AG08395 (cell line): Measurements from ENCODE around the gene TMEM132A.
A peak's percentile ranks its signal among the peaks of the same experiment; 100 is the strongest.
"Not testable (repeated sequence)": the region's sequence is repeated elsewhere in the genome, so short reads cannot be mapped to it uniquely, and the experiment has no call there.

Experiments used
- DNase-seq: peaks from one replicate; pipeline ENCODE4 v3.0.0; 2012; ENCODE audit warnings: mixed read lengths, low spot score

TMEM132A gene

GRCh38 chr11:60964801-60965200, 40.5 kb downstream of the TMEM132A start:
- no peak for DNase-seq

DNA sequence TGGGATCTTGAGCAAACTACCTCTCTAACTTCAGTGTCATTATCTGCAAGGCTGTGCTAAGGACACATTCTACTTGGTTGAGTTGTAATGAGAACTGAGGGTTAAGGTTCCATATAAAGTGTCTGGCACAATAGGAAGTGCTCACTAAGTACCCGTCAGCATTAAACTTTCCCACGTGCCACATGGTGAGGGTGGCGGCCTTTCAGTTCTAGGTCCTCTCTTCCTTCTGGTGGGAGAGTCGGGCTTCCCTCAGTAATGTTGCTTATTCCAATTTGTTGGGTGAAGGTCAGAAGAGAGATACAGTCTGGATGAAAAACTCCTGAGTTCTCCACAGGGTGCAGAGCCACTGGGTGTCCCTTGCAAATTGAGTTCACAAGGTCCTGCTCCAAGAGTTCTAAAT, 42.6 kb downstream of the TMEM132A start:
- no peak for DNase-seq

- DNase-seq, result no peak
These were observed 44.0 kb downstream of the TMEM132A start for GRCh38 chr11:60968223-60968622.

GRCh38 chr11:60970369-60970774, 46.1 kb downstream of the TMEM132A start:
- DNase-seq, result peak; percentile 71

DNA sequence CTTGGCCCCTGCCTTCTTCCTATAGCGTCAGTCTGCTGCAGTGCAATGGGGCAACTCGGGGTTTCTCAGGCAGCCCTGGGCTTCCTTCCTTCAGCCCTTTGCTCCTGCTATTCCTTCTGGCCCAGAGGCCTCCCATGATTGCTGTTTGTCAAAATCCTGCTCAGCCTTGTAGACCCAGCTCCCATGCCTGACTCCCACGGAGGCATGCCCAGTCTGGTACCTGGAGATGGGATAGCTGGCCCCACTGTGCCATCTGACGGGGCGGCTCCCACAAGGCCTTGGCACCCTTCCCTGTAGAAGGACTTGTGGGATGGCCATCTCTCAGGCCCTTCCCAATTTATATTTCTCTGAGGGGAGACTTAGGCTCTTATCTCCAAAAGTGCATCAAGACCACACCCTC, 46.6 kb downstream of the TMEM132A start:
- DNase-seq, result no peak

DNA sequence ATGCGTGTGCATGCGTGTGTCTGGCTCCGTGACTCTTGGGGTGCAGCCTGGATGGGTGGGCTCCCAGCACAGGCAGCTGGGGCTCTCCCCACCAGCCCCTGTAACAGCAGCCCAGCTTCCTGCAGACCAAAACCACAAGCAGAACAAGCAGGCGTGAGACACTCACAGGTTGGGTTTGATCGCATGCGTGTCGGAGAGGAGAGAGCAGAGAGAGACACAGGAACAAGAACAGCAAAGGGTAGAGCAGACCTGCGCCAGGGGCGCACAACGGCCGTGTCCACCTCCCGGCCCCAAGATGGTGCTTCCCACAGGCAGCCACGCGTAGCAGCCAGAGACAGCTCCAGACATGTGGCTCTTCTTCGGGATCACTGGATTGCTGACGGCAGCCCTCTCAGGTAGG, 47.3 kb downstream of the TMEM132A start, which contains the start of gene CD6:
TSS of gene CD6 (plus strand) at position 161 of the 400 bp plus-strand sequence. CDS start at position 347, 186 bp downstream.
- no peak for DNase-seq

GRCh38 chr11:60972182-60973030, 48.1 kb downstream of the TMEM132A start:
- DNase-seq, result no peak

GRCh38 chr11:60973699-60974098, 49.4 kb downstream of the TMEM132A start:
- DNase-seq, result no peak

DNA sequence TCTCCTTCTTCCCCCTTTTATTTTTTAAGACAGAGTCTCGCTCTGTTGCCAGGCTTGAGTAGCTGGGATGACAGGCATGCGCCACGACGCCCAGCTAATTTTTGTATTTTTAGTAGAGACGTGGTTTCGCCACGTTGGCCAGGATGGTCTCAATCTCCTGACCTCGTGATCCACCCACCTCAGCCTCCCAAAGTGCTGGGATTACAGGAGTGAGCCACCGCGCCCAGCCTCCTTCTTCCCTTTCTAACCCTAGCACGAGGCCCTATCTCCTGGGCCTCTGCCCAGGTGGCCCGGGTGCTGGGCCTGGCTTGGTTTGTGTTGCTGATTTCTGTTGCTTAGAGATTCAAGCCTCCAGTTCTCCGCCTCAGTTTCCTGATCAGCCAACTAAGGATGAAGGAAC, 50.1 kb downstream of the TMEM132A start:
- not testable (repeated sequence) for DNase-seq

GRCh38 chr11:60974726-60975125, 50.5 kb downstream of the TMEM132A start:
- DNase-seq, result no peak

- no peak for DNase-seq
These were observed 53.0 kb downstream of the TMEM132A start for GRCh38 chr11:60977224-60977623.

- no peak for DNase-seq
These were observed 53.6 kb downstream of the TMEM132A start for GRCh38 chr11:60977836-60978235.

DNA sequence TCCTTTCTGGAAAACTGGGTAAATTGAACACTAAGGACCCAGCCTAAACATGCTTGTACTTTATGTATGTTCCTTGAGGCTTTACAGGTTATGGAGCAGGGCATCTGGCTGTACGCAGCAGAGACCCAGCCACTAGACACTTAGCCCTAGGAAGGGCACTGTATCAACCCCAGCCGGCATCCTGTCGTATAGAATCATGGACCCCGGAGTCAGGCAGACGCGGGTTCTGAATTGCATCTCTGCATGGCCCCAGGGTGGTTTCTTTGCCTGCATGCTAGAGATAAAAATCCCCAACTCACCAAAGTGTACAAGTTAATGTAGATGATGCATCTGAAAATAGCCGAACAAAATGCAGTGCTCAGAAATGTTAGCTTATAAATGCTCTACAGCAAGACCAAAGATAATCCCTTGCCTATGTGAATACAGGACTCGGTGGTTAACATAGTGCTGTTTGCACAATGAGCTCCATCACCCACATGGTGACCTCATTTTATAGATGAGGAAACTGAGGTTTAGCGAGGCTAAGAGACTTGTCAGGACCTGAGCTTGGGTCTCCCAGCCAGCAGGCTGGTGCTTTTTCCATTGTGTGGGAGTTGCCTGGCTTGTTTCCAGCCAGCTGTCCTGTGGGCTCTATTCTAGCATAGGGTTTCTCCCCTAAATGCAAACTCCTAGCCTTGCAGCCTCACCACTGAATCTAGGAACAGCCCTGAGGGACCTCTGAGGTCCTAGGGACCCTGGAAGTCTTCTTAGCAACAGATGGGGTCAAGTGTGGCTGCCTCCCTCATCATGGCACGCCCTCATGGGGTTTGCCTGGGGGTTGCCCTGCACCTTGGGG, 54.5 kb downstream of the TMEM132A start:
- no peak for DNase-seq

- no peak for DNase-seq
These were observed 57.3 kb downstream of the TMEM132A start for GRCh38 chr11:60981515-60981914.

DNA sequence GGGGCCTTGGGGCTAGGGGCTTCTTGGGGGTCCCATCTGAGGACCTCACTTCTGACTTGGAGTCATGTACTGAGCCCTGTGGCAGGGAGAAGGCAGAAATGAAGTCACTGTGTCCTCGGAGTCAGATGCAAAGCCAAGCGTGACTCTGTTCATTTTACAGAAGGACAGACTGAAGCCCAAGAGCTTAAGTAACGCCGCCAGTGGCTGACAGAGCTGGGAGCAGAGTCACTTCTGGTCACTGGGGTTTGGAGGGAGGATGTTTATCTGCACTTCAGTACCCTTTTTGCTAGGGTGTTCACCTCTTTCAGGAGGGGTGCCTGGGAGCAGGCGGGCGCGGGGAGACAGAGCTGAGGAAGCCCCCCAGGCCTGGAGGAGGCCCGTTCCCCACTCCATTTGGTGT, 57.9 kb downstream of the TMEM132A start:
- DNase-seq, result no peak

GRCh38 chr11:60984149-60984548, 59.9 kb downstream of the TMEM132A start:
- DNase-seq, result no peak

- DNase-seq, result no peak
These were observed 60.4 kb downstream of the TMEM132A start for GRCh38 chr11:60984636-60985035.

DNA sequence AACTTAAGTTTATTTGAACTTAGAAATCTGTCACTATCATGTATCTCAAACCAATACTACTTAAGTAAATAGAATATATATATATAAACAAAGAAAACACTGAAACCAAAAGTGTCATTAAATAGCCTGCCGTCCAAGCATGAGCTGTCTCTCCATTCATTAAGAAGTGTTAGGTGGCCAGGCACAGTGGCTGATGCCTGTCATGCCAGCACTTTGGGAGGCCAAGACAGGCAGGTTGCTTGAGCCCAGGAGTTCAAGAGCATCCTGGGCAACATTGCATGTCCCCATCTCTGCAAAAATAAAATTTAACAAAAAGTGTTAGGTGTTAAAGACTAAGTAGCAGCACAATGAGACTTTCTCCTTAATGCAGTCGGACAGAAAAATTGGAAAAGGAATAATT, 61.2 kb downstream of the TMEM132A start:
- DNase-seq, result no peak

- no peak for DNase-seq
These were observed 62.0 kb downstream of the TMEM132A start for GRCh38 chr11:60985991-60986915.
